Measurements from ENCODE around the gene USP3. TPM values are rescaled to one million over a fixed set of nuclear protein-coding genes. Genes with fewer than 3 reads are reported as not detected.

Gene USP3
- total and polyA plus RNA-seq, 2 of the 4 experiments (the other 2 are of a cell fraction): 17.3 to 52.3 TPM

DNA sequence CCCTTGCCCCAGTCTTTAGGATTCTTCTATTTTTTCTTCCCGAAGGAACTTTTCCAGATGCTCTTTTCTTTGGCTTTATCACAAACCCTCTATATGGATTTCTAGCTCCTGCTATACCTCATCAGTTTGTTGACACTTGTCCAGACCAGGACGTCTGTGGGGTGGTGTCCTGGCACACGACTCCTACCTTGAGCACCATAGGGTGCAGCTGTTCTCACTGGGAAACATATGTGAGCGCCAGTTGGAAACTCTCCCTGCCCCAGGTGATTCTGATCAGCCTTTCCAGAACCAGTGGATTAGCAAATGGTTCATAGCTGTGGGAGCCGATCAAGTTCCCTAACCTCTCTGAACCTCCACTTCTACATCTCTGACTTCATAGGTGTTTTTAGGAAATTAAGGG is 40.6 kb upstream of the USP3 start:
- H2BK5ac ChIP-seq (ENCODE audit: low read depth, low read length, poor library complexity, severe bottlenecking): no peak overlapping the region
- H3K9me3 ChIP-seq (ENCODE audit: control insufficient read depth, insufficient read depth, low read length): no peaks in the 10 kb centered on the region
- WGBS, 2 experiments (ENCODE audit: extremely low coverage in 2 of 2, insufficient read length in 1 of 2): 89% methylated on average over 1 of the region's 5 CpGs; no CpG with 5 or more reads in 1 of the 2 experiments
- no peak overlapping the region for H3K56ac ChIP-seq (ENCODE audit: extremely low read depth, insufficient read depth, low read length)
- H3K18ac ChIP-seq (ENCODE audit: low read depth, low read length): no peak overlapping the region
- no peaks in the 10 kb centered on the region for H3K79me1 ChIP-seq (ENCODE audit: low read depth in 1 of 2, low read length in 2 of 2)
- no peaks in the 10 kb centered on the region for H4K20me1 ChIP-seq (ENCODE audit: insufficient read depth, low read length)
- no peaks in the 10 kb centered on the region; the same call in 1 of the 2 replicates for H3K9me1 ChIP-seq (ENCODE audit: insufficient read depth, low read length)
- no peak overlapping the region for H3K4ac ChIP-seq (ENCODE audit: low read depth, low read length)
- H2AFZ ChIP-seq (replicated peaks; ENCODE audit: low read length, poor library complexity): no peak overlapping the region
- TF ChIP-seq FOS (IDR thresholded peaks at IDR 0.05; ENCODE audit: low read depth, low read length): no peak
- TF ChIP-seq, protein P1, sequence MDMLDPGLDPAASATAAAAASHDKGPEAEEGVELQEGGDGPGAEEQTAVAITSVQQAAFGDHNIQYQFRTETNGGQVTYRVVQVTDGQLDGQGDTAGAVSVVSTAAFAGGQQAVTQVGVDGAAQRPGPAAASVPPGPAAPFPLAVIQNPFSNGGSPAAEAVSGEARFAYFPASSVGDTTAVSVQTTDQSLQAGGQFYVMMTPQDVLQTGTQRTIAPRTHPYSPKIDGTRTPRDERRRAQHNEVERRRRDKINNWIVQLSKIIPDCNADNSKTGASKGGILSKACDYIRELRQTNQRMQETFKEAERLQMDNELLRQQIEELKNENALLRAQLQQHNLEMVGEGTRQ (IDR thresholded peaks at IDR 0.05; ENCODE audit: low read depth, low read length): no peak
- TF ChIP-seq RAD21 (IDR thresholded peaks at IDR 0.05; ENCODE audit: low read length): no peak
- TF ChIP-seq, protein P2, sequence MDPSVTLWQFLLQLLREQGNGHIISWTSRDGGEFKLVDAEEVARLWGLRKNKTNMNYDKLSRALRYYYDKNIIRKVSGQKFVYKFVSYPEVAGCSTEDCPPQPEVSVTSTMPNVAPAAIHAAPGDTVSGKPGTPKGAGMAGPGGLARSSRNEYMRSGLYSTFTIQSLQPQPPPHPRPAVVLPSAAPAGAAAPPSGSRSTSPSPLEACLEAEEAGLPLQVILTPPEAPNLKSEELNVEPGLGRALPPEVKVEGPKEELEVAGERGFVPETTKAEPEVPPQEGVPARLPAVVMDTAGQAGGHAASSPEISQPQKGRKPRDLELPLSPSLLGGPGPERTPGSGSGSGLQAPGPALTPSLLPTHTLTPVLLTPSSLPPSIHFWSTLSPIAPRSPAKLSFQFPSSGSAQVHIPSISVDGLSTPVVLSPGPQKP (IDR thresholded peaks at IDR 0.05; ENCODE audit: borderline replicate concordance, low read depth, low read length): no peak
- no peak for TF ChIP-seq NFE2L2 (IDR thresholded peaks at IDR 0.05; ENCODE audit: low read depth, low read length)
- no peak for TF ChIP-seq BHLHE40 (IDR thresholded peaks at IDR 0.05; ENCODE audit: low read depth, low read length)
- TF ChIP-seq CEBPB (IDR thresholded peaks at IDR 0.05; ENCODE audit: low read depth, low read length): no peak
- no peak for TF ChIP-seq SMC3 (IDR thresholded peaks at IDR 0.05; ENCODE audit: low read depth, low read length)
- TF ChIP-seq POLR2A (IDR thresholded peaks at IDR 0.05; ENCODE audit: low read depth, low read length): no peak
- no peak for TF ChIP-seq MAZ (IDR thresholded peaks at IDR 0.05; ENCODE audit: borderline replicate concordance, low read depth, low read length)
- TF ChIP-seq MAFK (IDR thresholded peaks at IDR 0.05; ENCODE audit: low read depth, low read length): no peak
- TF ChIP-seq, protein P3, sequence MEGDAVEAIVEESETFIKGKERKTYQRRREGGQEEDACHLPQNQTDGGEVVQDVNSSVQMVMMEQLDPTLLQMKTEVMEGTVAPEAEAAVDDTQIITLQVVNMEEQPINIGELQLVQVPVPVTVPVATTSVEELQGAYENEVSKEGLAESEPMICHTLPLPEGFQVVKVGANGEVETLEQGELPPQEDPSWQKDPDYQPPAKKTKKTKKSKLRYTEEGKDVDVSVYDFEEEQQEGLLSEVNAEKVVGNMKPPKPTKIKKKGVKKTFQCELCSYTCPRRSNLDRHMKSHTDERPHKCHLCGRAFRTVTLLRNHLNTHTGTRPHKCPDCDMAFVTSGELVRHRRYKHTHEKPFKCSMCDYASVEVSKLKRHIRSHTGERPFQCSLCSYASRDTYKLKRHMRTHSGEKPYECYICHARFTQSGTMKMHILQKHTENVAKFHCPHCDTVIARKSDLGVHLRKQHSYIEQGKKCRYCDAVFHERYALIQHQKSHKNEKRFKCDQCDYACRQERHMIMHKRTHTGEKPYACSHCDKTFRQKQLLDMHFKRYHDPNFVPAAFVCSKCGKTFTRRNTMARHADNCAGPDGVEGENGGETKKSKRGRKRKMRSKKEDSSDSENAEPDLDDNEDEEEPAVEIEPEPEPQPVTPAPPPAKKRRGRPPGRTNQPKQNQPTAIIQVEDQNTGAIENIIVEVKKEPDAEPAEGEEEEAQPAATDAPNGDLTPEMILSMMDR (conservative IDR thresholded peaks at IDR 0.05; ENCODE audit: low read depth, low read length): no peak
- TF ChIP-seq MXI1 (IDR thresholded peaks at IDR 0.05; ENCODE audit: borderline replicate concordance, low read depth, low read length): no peak
- TF ChIP-seq RFX5 (IDR thresholded peaks at IDR 0.05; ENCODE audit: low read depth, low read length): no peak
- TF ChIP-seq CHD1 (IDR thresholded peaks at IDR 0.05; ENCODE audit: low read depth, low read length): no peak
- TF ChIP-seq RCOR1 (IDR thresholded peaks at IDR 0.05; ENCODE audit: insufficient replicate concordance, low read length): no peak
- H4K8ac ChIP-seq (ENCODE audit: low read depth in 2 of 2, low read length in 2 of 2): no peak overlapping the region
- no TSS peak for BruUV-seq (replicated peaks)
- DNase-seq (no peak), ATAC-seq (ENCODE audit: low read depth) (no peak)
- H3K27ac ChIP-seq (ENCODE audit: insufficient read depth, low read length): no peak overlapping the region
- no peak overlapping the region for H4K91ac ChIP-seq (ENCODE audit: insufficient read depth, low read depth, low read length)
- H3K4me2 ChIP-seq (ENCODE audit: low read depth, low read length): no peak overlapping the region
- no peak overlapping the region for H2BK120ac ChIP-seq (ENCODE audit: low read depth, low read length)
- H3K23ac ChIP-seq (ENCODE audit: low read depth, low read length): no peak overlapping the region
- intact Hi-C loops (cut with micrococcal nuclease) (loop anchor here (10.0 kb wide), 2 partner anchors 121 to 601 kb away; no protein-coding TSS in a partner anchor), dilution Hi-C loops (cut with HindIII; ENCODE audit: low sequenced_read_pairs, unreplicated experiment) (no loop called here), in situ Hi-C loops (cut with MboI; ENCODE audit: low sequenced_read_pairs) (no loop called here)
- CTCF ChIA-PET: no interaction called here
- no peak overlapping the region for H4K5ac ChIP-seq (ENCODE audit: low read depth, low read length)
- H3K9ac ChIP-seq (ENCODE audit: low read depth, low read length): no peak overlapping the region
- no peak overlapping the region for H3K14ac ChIP-seq (replicated peaks; ENCODE audit: low read depth, low read length)
- H3K27me3 ChIP-seq (ENCODE audit: control insufficient read depth, insufficient read depth, low read length): peaks cover 4% of the 10 kb centered on the region
- H2AK9ac ChIP-seq (replicated peaks; ENCODE audit: low read depth, low read length, poor library complexity): no peak overlapping the region
- peak overlapping the region; percentile 29; the same call in 1 of the 3 replicates for H2BK15ac ChIP-seq (ENCODE audit: low read depth, low read length)
- H2BK20ac ChIP-seq (ENCODE audit: low read depth, low read length): no peak overlapping the region
- H3K4me1 ChIP-seq (ENCODE audit: control insufficient read depth, insufficient read depth, low read length): peaks cover 18% of the 10 kb centered on the region
- peak overlapping the region; percentile 1; the same call in 1 of the 2 replicates for H2AK5ac ChIP-seq (ENCODE audit: low read depth, low read length)
- H3K4me3 ChIP-seq (ENCODE audit: insufficient read depth, low read depth, low read length): no peak overlapping the region
- POLR2A ChIA-PET (ENCODE audit: unreplicated experiment): no interaction called here
- H3K36me3 ChIP-seq (ENCODE audit: control insufficient read depth, insufficient read depth, low read length): no peaks in the 10 kb centered on the region
